SKM-1 (cell line): Measurements from ENCODE around the gene TRMU.
"Not testable (repeated sequence)": the region's sequence is repeated elsewhere in the genome, so short reads cannot be mapped to it uniquely, and the experiment has no call there.

Experiments
- DNase-seq: peaks from one replicate; lab custom pipeline; 2025; ENCODE audit not compliant: unreplicated experiment; lab: John Stamatoyannopoulos, UW

Gene TRMU

DNA sequence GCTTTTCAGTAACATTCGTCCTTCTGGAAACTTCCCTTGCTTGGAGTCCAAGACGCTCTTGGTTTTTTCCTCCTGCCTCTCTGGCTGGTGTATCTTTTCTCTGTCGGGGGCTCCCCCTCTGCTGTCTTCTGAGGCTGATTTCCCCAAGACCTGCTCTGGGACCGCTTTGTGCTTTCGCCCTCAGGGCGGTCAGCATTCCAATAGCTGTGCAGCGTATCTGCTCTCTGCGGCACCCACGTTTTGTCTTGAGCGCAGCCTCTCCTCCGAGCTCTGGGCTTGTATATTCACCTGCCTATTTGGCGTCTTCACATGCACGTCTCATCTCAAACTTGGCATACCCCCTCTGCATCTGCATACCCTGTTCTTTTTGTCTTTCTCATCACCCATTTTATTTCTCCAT, 36.4 kb upstream of the TRMU start:
- no peak for DNase-seq

GRCh38 chr22:46300491-46300890, 35.0 kb upstream of the TRMU start:
- DNase-seq, result no peak

DNA sequence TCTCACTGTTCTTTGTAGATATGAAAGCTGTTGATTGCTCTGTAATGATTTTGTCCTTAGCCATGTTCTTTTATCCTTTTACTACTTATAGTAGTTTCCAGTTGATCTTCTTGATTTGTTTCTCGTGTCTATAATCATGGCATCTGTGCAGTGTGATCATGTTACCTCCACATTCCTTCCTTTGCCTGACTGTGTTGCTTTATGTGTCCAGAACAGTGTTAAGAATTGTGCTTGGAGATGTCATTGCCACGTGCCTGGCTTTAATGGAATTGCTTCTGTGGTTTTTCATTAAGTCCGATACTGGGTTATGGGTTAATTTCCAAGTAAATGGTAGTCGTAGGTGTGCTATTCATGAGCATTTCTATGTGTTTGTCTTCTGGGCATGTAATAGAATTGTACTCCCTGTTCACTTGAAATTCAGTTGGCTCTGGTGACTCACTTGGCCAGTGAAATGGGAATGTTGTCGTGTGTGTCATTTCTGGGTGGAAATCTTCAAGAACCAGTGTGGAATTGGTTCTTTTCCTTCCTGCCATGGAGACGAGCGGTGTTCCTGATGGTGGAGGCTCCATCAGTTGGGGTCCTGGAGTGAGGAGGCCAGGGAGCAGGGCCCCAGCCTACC, 32.1 kb upstream of the TRMU start:
- DNase-seq, result no peak

DNA sequence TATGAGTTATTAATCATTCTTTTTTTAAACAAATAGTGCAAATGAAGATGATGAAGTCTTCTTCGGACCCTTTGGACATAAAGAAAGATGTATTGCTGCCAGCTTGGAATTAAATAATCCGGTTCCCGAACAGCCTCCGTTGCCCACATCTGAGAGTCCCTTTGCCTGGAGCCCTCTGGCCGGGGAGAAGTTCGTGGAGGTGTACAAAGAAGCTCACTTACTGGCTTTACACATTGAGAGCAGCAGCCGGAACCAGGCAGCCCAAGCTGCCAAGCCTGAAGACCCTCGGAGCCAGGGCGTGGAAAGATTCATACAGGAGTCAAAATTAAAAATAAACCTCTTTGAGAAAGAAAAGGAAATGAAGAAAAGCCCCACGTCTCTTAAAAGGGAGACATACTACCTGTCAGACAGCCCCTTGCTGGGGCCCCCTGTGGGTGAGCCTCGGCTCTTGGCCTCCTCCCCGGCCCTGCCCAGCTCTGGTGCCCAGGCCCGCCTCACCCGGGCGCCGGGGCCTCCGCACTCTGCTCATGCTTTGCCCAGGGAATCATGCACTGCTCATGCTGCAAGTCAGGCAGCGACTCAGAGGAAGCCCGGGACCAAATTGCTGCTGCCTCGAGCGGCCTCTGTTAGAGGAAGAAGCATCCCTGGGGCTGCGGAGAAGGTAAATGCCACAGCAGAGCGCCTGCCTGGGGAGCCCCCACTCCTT, 27.1 kb upstream of the TRMU start:
- no peak for DNase-seq

DNA sequence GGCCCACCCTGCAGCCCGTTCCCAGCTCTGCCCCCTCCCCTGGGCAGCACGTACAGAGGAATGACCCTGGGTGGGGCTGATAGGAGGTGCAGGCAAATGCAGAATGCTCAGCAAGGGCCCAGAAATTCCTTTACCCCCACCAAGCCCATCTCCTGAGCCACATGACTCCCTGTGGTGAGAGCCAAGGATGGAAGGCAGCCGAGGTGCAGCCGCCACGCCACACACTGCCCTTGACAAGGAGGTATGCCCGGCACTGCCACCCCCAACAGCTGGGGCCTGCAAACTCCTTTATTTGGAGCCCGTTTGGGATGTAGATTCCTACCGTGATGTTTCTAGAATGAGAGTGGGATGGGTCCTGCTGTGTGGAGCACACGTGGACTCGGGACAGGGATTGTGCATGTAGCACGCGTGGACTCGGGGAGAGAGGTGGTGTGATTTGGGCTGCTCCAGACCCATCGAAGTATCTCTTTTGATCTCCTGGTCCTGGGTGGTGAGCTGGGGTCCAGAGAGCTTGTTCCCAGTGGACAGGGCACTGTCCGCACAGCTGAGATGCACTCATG, 25.9 kb upstream of the TRMU start:
- no peak for DNase-seq

- no peak for DNase-seq
Observed at GRCh38 chr22:46312056-46312455, 23.5 kb upstream of the TRMU start.

GRCh38 chr22:46312848-46313247, 22.7 kb upstream of the TRMU start:
- not testable (repeated sequence) for DNase-seq

DNA sequence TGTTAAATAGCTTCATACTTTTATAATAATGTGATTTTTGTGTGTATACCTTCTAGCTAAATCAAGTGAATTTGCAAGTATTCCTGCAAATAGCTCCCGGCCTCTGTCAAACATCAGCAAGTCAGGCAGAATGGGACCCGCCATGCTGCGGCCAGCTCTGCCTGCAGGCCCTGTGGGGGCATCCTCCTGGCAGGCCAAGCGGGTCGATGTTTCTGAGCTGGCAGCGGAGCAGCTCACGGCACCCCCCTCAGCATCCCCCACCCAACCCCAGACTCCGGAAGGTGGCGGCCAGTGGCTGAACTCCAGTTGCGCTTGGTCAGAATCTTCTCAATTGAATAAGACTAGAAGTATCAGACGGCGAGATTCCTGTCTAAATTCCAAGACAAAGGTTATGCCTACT, 19.5 kb upstream of the TRMU start:
- DNase-seq, result no peak

GRCh38 chr22:46317646-46318045, 17.9 kb upstream of the TRMU start:
- DNase-seq, result no peak

DNA sequence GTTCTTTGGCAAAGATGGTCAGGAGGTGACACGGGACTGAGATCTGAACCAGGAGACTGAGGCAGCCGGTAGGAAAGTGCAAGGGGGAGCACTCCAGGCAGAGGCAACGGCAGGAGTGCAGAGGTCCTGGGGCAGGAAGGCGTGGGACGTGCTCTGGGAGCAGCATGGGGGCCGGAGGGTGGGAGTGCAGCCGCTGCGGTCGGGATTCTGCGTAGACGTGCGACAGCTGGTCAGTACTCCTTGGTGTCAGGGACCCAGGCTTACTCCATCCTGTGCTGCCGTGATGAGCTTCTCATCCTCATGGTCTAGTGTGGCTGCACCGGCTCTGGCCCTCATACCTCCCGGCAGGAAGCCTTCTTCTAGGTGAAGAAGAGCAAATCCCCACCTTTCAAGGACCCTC, 16.9 kb upstream of the TRMU start:
- DNase-seq, result no peak

DNA sequence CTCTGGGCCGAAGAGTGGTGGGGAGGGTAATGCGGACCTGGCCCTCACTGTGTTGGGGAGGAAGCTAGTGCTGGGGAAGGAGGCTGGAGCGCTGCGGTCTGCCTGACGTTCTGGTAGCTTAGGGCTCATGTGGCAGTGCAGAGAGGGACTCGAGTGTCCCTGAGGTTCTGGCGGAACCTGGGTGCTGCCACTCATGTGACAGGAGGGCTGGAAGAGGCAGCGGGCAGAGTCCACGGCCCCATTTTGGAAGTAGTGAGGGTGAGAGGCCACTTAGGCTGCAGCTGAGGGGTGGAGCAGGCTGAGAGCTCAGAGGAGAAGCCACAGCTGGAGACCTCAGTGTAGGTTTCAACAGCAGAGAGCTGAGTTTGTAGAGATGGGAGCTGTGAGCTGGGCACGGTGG, 16.2 kb upstream of the TRMU start:
- DNase-seq, result no peak

- no peak for DNase-seq
Observed at GRCh38 chr22:46320166-46320710, 15.3 kb upstream of the TRMU start.

GRCh38 chr22:46320716-46321386, 14.7 kb upstream of the TRMU start:
- DNase-seq, result no peak

DNA sequence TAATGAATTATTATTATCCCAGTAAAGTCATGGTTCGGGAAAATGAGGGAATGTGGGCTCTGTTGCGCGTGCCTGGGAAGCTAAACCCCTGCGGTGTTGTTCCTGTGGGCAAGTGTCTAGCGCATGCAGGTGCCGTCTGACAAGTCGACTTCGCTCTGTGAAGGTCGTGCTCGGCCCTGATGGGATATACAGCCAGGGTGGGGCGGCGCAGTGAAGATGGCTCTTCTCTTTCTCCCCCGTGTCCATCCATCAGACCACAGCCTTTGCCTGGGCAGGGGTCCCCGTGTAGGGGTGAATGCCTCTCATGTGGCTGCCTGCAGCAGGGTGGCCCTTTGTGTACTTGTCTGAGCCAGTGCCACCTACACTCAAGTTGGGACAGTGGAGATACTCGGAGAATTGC, 12.8 kb upstream of the TRMU start:
- no peak for DNase-seq

GRCh38 chr22:46323162-46323561, 12.4 kb upstream of the TRMU start:
- DNase-seq, result no peak

- no peak for DNase-seq
Observed at GRCh38 chr22:46326066-46326680, 9.3 kb upstream of the TRMU start.

- DNase-seq, result no peak
Observed at GRCh38 chr22:46327691-46328465, 7.6 kb upstream of the TRMU start.

DNA sequence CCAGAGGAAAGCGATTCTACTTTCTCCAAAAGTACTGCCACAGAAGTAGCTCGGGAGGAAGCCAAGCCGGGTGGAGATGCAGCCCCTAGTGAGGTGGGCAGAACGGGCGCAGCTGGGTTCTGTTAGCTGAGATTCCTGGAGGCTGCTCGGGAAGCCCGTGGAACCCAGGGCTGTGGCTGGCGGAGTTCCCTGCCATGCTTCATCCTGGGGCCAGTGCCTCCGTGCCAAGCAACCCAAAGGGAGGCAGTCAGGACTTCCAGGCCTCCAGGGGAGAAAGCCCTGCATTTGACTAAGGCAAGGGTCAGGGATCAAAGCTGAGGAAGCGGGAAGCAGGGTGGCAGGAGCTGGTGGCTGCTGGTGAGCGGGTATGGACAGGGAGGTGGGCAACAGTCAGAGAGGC, 6.7 kb upstream of the TRMU start:
- no peak for DNase-seq

DNA sequence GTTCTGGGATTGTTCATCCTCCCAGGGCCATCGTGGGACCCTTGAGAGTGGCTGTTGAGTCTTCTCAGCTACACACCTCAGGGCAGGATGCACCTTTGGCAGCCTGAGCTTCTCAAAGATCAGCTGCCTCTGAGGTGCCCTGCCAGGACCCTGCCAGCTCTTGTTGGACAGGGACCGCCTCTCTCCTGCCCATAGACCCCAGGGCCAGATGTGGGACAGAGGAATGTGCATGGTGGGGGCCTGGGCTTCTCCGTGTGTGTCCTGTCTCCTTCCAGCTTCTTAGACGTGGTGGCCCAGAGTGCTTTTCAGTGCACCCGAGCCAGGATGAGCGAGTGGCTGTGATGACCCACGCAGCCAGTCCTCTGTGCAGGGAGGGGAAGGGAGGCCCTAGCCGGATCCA, 5.9 kb upstream of the TRMU start:
- no peak for DNase-seq

DNA sequence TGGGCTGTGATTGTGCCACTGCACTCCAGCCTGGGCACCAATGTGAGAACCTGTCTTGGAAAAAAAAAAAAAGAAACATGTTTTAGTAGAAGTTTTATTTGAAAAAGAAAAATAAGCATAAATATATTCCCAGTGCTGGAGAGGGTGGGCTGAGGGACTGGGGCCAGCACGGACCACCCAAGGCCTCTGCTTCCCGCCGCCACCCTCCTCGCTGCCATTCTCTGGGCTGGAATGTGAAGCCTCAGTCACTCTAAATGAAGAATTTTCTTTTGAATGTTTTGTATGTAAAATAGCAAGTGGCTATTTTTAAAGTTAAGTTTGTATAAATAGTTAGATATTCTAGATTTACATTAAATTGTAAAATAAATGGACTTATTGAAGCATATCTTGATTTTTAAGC, 5.1 kb upstream of the TRMU start:
- DNase-seq, result no peak

- no peak for DNase-seq
Observed at GRCh38 chr22:46331496-46331895, 4.0 kb upstream of the TRMU start.
